ENCODE results near the gene SNAPC2. TPM values are rescaled to one million over a fixed set of nuclear protein-coding genes. Genes with fewer than 3 reads are reported as not detected.
A peak's percentile ranks its signal among the peaks of the same experiment; 100 is the strongest.

Gene SNAPC2
- total RNA-seq, 1 donor: 18.5 TPM

DNA sequence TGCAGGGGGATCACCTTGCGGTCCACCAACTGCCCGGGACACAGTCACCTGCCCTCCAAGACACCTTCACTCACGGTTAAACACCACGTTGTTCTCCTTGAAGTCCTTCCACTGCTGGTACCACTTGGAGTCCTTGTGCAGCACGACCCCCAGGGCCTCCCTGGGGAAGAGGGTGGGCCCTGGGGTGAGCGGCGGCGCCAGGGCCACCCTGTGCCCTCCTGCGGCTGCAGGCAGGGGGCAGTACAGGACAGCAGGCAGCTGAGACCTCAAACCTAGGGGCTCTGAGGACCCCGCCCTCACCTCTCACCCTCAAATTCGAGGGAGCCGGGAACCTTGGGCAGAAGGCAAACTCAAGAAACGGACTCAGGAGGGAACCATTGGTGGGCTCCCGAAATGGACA lies 13.3 kb downstream of the SNAPC2 start:
- TF ChIP-seq, protein P1, sequence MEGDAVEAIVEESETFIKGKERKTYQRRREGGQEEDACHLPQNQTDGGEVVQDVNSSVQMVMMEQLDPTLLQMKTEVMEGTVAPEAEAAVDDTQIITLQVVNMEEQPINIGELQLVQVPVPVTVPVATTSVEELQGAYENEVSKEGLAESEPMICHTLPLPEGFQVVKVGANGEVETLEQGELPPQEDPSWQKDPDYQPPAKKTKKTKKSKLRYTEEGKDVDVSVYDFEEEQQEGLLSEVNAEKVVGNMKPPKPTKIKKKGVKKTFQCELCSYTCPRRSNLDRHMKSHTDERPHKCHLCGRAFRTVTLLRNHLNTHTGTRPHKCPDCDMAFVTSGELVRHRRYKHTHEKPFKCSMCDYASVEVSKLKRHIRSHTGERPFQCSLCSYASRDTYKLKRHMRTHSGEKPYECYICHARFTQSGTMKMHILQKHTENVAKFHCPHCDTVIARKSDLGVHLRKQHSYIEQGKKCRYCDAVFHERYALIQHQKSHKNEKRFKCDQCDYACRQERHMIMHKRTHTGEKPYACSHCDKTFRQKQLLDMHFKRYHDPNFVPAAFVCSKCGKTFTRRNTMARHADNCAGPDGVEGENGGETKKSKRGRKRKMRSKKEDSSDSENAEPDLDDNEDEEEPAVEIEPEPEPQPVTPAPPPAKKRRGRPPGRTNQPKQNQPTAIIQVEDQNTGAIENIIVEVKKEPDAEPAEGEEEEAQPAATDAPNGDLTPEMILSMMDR (IDR thresholded peaks at IDR 0.05; ENCODE audit: extremely low read depth, low read depth, low read length): peak; percentile 20
- Histone ChIP-seq H2AFZ (ENCODE audit: low read length) (no peak overlapping the region), H3K4me2 (ENCODE audit: insufficient read depth, low read length) (no peak overlapping the region), H4K20me1 (ENCODE audit: insufficient read depth, low read length) (no peaks in the 10 kb centered on the region), H3K4me1 (ENCODE audit: insufficient read depth, low read length) (peaks cover 14% of the 10 kb centered on the region), H3K9me3 (ENCODE audit: low read depth, low read length) (no peaks in the 10 kb centered on the region), H3K27me3 (ENCODE audit: insufficient read depth, low read length) (no peaks in the 10 kb centered on the region), H3K27ac (ENCODE audit: low read depth, low read length) (no peak overlapping the region), H3K79me2 (ENCODE audit: insufficient read depth, low read length) (peaks cover 2% of the 10 kb centered on the region), H3K36me3 (ENCODE audit: insufficient read depth, low read length) (peaks cover 55% of the 10 kb centered on the region), H3K4me3 (ENCODE audit: insufficient read depth, low read length) (no peak overlapping the region)
- DNase-seq (ENCODE audit: insufficient read length, low spot score, missing footprints): peak; percentile 69

DNA sequence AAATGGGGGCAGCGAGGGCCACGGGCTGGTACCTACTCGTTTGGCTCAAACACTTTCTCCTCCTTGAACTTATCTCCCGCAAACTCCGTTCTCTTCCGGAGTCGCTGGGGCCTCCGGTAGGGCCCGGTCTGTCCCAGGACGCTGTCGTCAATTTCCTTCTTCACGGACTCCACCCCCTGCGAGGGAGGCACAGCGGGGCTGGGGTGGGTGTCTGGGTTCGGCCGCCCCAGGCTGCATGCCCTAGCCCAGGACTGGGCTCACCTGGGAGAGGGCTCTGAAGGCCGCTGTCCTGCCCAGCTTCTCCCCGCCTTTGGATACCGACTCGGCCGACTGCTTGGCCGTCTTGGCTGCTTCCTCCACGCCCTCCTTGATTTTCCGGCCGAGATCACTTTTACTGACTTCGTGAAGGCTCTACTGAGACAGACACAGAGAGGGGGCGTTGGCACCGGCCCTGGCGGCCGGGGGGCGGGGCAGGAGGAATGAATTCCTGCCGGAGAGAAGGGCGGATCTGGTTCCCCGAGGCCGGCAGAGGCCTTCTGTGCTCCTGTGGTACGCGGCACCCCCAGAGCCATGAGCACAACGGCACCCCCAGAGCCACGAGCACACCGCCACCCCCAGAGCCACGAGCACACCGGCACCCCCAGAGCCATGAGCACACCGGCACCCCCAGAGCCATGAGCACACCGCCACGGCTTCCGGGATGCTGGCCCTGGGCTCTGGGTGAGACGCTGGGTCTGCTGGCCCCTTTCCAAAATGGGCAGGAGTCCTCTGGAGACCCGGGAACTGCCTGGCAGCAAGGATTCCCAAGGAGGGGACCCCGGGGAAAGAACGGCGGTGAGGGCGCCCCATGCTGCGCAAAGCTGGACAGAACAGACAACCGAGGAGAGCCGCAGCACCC lies 13.9 kb downstream of the SNAPC2 start:
- DNase-seq (ENCODE audit: insufficient read length, low spot score, missing footprints): peak; percentile 55
- Histone ChIP-seq H3K36me3 (ENCODE audit: insufficient read depth, low read length) (peaks cover 55% of the 10 kb centered on the region), H3K4me1 (ENCODE audit: insufficient read depth, low read length) (peaks cover 7% of the 10 kb centered on the region), H2AFZ (ENCODE audit: low read length) (no peak overlapping the region), H3K9me3 (ENCODE audit: low read depth, low read length) (no peaks in the 10 kb centered on the region), H4K20me1 (ENCODE audit: insufficient read depth, low read length) (no peaks in the 10 kb centered on the region), H3K27me3 (ENCODE audit: insufficient read depth, low read length) (no peaks in the 10 kb centered on the region), H3K27ac (ENCODE audit: low read depth, low read length) (no peak overlapping the region), H3K79me2 (ENCODE audit: insufficient read depth, low read length) (peaks cover 2% of the 10 kb centered on the region), H3K4me2 (ENCODE audit: insufficient read depth, low read length) (no peak overlapping the region), H3K4me3 (ENCODE audit: insufficient read depth, low read length) (no peak overlapping the region)
- TF ChIP-seq, protein P1 (IDR thresholded peaks at IDR 0.05; ENCODE audit: extremely low read depth, low read depth, low read length): no peak

DNA sequence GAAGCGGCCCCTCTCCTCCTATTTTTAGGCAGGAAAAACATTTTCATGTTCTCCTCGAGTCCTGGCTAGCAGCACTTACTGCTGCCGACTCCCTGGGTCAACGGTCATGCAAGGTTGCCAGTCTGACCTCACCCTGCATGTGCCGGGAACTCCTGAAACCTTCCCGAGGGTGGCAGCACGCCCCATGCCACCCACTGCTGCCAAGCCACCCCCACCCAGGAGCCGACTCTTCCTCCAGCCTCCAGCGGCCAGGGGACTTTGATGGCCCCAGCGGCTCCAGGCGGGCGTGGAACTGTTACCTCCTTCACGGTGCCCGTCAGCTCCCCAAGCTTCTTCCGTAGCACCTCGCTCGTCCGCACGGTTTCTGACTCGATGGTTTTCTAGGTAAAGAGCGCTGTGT lies 14.6 kb downstream of the SNAPC2 start:
- H3K4me1 ChIP-seq (ENCODE audit: insufficient read depth, low read length): no peaks in the 10 kb centered on the region
- H3K4me2 ChIP-seq (ENCODE audit: insufficient read depth, low read length): no peak overlapping the region
- no peak overlapping the region for H3K27ac ChIP-seq (ENCODE audit: low read depth, low read length)
- no peak overlapping the region for H3K4me3 ChIP-seq (ENCODE audit: insufficient read depth, low read length)
- no peaks in the 10 kb centered on the region for H4K20me1 ChIP-seq (ENCODE audit: insufficient read depth, low read length)
- no peaks in the 10 kb centered on the region for H3K9me3 ChIP-seq (ENCODE audit: low read depth, low read length)
- peaks cover 2% of the 10 kb centered on the region for H3K79me2 ChIP-seq (ENCODE audit: insufficient read depth, low read length)
- no peaks in the 10 kb centered on the region for H3K27me3 ChIP-seq (ENCODE audit: insufficient read depth, low read length)
- H3K36me3 ChIP-seq (ENCODE audit: insufficient read depth, low read length): peaks cover 55% of the 10 kb centered on the region
- TF ChIP-seq, protein P1 (IDR thresholded peaks at IDR 0.05; ENCODE audit: extremely low read depth, low read depth, low read length): no peak
- H2AFZ ChIP-seq (ENCODE audit: low read length): no peak overlapping the region
- peak; percentile 34 for DNase-seq (ENCODE audit: insufficient read length, low spot score, missing footprints)

DNA sequence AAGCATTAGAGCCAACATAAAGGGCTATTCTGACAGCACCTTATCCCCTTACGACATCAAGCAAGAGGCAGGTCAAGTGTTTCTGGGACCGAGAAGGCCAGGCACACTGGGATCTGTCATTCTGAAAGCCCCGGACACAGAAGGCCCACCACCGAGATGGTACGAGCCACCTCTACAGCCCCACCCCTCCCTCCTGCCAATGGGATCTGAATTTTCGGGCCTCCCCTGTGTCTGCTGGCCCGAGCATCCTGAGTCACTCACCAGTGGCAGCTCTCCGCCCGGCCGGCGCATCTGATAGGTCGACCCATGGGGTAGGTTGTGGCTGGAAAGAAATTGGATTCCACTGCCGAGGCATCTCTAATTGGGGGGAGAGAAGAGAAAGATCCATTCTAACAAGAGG lies 20.7 kb downstream of the SNAPC2 start:
- Histone ChIP-seq H3K36me3 (ENCODE audit: insufficient read depth, low read length) (peaks cover 18% of the 10 kb centered on the region), H3K4me2 (ENCODE audit: insufficient read depth, low read length) (no peak overlapping the region), H3K4me3 (ENCODE audit: insufficient read depth, low read length) (no peak overlapping the region), H2AFZ (ENCODE audit: low read length) (no peak overlapping the region), H3K27ac (ENCODE audit: low read depth, low read length) (no peak overlapping the region), H3K27me3 (ENCODE audit: insufficient read depth, low read length) (no peaks in the 10 kb centered on the region), H3K4me1 (ENCODE audit: insufficient read depth, low read length) (peaks cover 14% of the 10 kb centered on the region), H3K79me2 (ENCODE audit: insufficient read depth, low read length) (peaks cover 37% of the 10 kb centered on the region), H4K20me1 (ENCODE audit: insufficient read depth, low read length) (peaks cover 5% of the 10 kb centered on the region), H3K9me3 (ENCODE audit: low read depth, low read length) (no peaks in the 10 kb centered on the region)
- TF ChIP-seq, protein P1 (IDR thresholded peaks at IDR 0.05; ENCODE audit: extremely low read depth, low read depth, low read length): no peak
- peak; percentile 23 for DNase-seq (ENCODE audit: insufficient read length, low spot score, missing footprints)
